Measurements from ENCODE around the gene HBQ1. TPM values are rescaled to one million over a fixed set of nuclear protein-coding genes. Genes with fewer than 3 reads are reported as not detected.
"Not testable (repeated sequence)": the region's sequence is repeated elsewhere in the genome, so short reads cannot be mapped to it uniquely, and the experiment has no call there.

The HBQ1 gene
- total RNA-seq, 1 donor: not detected

GRCh38 chr16:203246-203645 is 23.0 kb downstream of the HBQ1 start:
- DNase-seq (ENCODE audit: low read depth): peak; percentile 33
- TF ChIP-seq, protein P1, sequence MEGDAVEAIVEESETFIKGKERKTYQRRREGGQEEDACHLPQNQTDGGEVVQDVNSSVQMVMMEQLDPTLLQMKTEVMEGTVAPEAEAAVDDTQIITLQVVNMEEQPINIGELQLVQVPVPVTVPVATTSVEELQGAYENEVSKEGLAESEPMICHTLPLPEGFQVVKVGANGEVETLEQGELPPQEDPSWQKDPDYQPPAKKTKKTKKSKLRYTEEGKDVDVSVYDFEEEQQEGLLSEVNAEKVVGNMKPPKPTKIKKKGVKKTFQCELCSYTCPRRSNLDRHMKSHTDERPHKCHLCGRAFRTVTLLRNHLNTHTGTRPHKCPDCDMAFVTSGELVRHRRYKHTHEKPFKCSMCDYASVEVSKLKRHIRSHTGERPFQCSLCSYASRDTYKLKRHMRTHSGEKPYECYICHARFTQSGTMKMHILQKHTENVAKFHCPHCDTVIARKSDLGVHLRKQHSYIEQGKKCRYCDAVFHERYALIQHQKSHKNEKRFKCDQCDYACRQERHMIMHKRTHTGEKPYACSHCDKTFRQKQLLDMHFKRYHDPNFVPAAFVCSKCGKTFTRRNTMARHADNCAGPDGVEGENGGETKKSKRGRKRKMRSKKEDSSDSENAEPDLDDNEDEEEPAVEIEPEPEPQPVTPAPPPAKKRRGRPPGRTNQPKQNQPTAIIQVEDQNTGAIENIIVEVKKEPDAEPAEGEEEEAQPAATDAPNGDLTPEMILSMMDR (IDR thresholded peaks at IDR 0.05; ENCODE audit: insufficient read depth, low read depth, low read length): no peak
- H3K4me3 ChIP-seq (ENCODE audit: low read depth, low read length): no peak overlapping the region

DNA sequence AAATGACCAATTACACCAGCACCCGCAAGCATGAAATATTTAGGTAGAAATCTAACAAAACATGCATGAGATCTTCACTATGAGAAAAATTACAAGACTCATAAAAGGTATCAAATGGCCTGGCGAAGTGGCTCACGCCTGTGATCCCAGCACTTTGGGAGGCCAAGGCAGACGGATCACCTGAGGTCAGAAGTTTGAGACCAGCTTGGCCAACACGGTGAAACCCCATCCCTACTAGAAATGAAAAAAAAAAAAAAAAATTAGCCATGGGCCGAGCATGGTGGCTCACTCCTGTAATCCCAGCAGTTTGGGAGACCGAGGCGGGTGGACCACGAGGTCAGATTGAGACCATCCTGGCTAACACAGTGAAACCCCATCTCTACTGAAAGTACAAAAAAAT is 23.8 kb downstream of the HBQ1 start:
- not testable (repeated sequence) for H3K4me3 ChIP-seq (ENCODE audit: low read depth, low read length); DNase-seq (ENCODE audit: low read depth)

GRCh38 chr16:209359-209758 is 29.1 kb downstream of the HBQ1 start:
- peak; percentile 34 for DNase-seq (ENCODE audit: low read depth)
- H3K4me3 ChIP-seq (ENCODE audit: low read depth, low read length): not testable (repeated sequence)

DNA sequence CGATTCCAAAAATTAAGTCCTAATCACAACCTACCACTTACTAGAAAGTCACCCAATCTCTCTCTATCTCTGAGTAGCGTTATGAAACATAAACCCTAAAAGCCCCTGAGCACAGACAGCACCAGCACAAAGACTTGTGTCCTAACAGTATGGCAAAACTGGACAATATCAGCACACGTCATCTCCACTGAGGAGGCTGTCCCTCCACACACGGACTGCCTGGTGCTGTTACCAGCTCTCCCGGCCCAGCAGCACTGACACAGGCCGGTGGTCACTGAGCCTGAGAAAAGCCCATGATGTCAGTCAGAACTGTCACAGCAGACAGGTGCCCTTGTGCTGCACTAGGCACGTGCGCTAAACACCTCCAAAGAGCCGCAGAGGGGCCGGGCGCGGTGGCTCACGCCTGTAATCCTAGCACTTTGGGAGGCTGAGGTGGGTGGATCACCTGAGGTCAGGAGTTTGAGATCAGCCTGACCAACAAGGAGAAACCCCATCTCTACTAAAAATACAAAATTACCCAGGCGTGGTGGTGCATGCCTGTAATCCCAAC is 31.4 kb downstream of the HBQ1 start:
- not testable (repeated sequence) for DNase-seq (ENCODE audit: low read depth); H3K4me3 ChIP-seq (ENCODE audit: low read depth, low read length)

- TF ChIP-seq, protein P1 (IDR thresholded peaks at IDR 0.05; ENCODE audit: insufficient read depth, low read depth, low read length): no peak
- H3K4me3 ChIP-seq (ENCODE audit: low read depth, low read length): no peak overlapping the region
- peak; percentile 26 for DNase-seq (ENCODE audit: low read depth)
Measured at GRCh38 chr16:212999-213398, 32.7 kb downstream of the HBQ1 start.

- no peak for DNase-seq (ENCODE audit: low read depth)
- H3K4me3 ChIP-seq (ENCODE audit: low read depth, low read length): no peak overlapping the region
- TF ChIP-seq, protein P1 (IDR thresholded peaks at IDR 0.05; ENCODE audit: insufficient read depth, low read depth, low read length): no peak
Measured at GRCh38 chr16:220021-220420, 39.8 kb downstream of the HBQ1 start.

DNA sequence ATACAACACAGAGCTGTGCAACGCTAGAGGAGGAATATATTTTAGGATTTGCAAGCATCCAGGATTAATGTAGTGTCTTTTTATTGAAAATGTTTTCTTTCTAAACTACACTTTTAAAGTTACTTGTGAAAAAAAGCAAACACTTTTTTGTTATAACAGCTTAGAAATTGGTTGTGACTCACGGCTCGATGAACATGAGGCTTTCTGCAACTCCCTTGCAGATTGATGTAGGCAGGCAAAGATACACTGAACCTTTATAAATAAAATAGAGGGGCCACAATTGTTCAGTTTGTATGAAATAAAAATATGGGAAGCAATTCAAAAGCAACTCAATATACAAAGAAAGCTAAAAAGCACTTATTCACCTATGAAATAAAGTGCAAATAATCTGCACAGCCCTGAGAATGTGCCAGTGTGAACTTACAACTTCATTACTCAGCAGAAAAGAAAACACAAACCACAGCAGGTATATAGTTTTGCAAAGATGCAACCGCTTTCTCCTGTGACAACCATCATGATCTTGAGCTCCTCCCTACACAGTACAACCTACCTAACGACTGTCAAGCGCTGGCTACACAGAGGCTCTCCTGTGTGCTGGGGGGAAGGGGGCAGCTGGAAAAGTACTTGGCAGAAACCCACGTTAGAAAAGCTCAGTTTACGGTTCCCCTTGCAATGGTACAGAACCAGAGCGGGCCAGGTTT is 48.0 kb downstream of the HBQ1 start:
- peak; percentile 23 for DNase-seq (ENCODE audit: low read depth)
- TF ChIP-seq, protein P1 (IDR thresholded peaks at IDR 0.05; ENCODE audit: insufficient read depth, low read depth, low read length): no peak
- peak overlapping the region; percentile 95 for H3K4me3 ChIP-seq (ENCODE audit: low read depth, low read length)

DNA sequence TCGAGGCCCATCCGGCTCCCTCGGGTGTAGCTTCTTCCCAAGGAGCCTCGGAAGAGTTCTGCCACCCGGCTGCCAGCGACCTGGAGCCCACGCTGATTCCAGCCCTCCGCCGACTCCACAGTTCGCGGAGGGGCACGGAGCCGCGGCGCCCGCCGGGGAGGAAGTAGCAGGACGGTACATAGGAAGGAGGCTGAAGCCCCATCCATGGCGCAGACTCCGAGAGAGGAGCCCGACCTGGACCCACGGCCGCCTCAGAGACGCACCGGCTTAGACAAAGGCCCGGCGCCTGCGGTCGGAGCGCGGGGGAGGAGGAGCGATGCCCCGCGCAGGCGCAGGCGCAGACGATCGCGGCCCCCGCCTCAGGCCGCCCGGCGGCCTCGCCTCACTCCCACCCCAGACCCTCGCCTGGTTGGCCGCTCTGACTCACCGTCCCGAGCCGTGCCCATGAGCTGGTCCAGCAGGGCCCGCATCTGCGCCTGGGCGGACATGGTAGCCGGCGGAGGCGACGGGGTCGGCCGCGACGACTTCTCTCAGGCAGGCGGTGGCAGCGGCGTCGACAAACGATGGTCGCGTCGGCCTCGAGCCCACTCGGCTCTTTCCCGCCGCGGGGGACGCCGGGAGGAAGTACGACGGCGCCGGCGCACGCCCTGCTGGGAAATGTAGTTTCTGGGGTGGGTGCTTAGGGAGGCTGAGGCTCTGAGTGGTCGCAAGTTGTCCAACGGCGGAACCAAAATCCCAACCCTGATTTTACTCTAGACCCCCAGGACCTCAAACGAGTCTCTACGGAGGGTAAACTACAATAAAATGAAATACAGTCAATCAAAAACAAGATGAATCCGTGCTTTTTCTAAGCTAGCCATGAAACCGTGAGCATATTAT is 48.8 kb downstream of the HBQ1 start, which contains the start of gene LUC7L:
Gene LUC7L, minus strand, starts transcription at position 598 of the 879 bp plus-strand sequence. Its CDS starts 110 bp downstream, at position 488.
- DNase-seq (ENCODE audit: low read depth): peak; percentile 85
- peak within 1 kb of the TSS; percentile 95 for H3K4me3 ChIP-seq (ENCODE audit: low read depth, low read length)
- TF ChIP-seq, protein P1 (IDR thresholded peaks at IDR 0.05; ENCODE audit: insufficient read depth, low read depth, low read length): no peak
